ENCODE data around the gene TUT1. TPM values are rescaled to one million over a fixed set of nuclear protein-coding genes. Genes with fewer than 3 reads are reported as not detected.

TUT1 gene
- total RNA-seq, 2 experiments from 2014 or later, result 24.1 to 26.0 TPM

DNA sequence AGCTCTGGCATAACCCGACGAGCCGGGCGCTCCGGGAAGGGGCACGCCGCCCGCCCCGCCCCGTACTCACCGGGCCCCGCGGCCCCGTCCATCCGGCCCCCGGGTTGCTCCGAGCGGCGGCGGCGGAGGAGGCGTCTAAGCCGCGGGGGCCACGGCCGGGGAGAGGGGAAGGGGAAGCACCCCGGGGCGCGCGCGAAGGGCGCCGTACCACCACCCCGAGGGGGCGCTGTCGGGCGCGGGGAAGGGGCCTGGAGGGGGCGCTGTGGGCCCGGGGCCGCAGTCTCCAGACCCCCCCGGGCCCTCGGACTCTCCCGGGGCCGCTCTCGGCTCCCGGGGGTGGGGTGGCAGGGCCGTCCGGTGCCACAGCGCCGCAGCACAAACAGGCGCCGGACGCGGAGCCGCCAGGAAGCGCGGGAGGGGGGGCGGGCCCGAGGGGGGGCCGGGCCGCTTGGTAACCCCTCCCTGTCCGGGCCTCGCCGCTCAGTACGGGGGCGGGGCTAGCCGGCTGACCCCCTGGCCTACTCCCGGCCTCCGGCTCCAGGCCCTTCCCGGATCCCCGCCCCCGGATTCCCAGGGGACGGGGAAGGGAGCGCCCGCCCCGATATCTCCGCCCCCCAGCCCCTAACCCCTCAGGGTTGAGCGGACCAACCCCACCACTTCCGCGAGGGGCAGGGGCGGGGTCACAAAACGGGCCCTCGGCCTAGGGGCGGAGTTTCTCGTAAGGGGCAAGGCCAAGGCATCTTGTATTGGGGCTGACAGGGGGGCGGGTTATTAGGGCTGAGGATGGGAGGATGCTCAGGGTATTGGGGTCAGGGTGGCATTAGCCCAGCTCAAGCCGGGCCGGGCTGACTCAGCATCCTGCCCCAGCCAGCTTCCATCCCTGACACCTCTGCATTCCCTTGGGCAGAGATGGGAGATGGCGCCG is 21.3 kb upstream of the TUT1 start, which contains the start of the genes EML3 and ROM1:
TSS of gene EML3 (minus strand) at position 410 of the 925 bp plus-strand sequence. CDS start at position 92, 318 bp downstream.
TSS of gene ROM1 (plus strand) at position 892 of the 925 bp plus-strand sequence. CDS start at position 917, 25 bp downstream.
- H3K27ac Mint-ChIP-seq, result peak within 1 kb of the TSS; percentile 94
- no peaks in the 10 kb centered on the region for H3K9me3 Mint-ChIP-seq
- peak; percentile 90 for DNase-seq
- peaks cover 45% of the 10 kb centered on the region for H3K36me3 Mint-ChIP-seq (ENCODE audit: low read depth)
- H3K27me3 Mint-ChIP-seq, result no peaks in the 10 kb centered on the region
- H3K4me1 Mint-ChIP-seq, result peaks cover 54% of the 10 kb centered on the region
- peak within 1 kb of the TSS; percentile 96 for H3K4me3 Mint-ChIP-seq
- CTCF ChIA-PET, result interaction anchor here (0.9 to 4.5 kb wide), 21 partner anchors 9 to 269 kb away, joined by 3 to 40 read pairs (median 4); partner anchors contain the start of genes B3GAT3, BSCL2, C11orf98 and CSKMT
- POLR2A ChIA-PET, result interaction anchor here (0.7 kb wide), 1 partner anchor 60 kb away, joined by 3 read pairs; no protein-coding TSS in a partner anchor

DNA sequence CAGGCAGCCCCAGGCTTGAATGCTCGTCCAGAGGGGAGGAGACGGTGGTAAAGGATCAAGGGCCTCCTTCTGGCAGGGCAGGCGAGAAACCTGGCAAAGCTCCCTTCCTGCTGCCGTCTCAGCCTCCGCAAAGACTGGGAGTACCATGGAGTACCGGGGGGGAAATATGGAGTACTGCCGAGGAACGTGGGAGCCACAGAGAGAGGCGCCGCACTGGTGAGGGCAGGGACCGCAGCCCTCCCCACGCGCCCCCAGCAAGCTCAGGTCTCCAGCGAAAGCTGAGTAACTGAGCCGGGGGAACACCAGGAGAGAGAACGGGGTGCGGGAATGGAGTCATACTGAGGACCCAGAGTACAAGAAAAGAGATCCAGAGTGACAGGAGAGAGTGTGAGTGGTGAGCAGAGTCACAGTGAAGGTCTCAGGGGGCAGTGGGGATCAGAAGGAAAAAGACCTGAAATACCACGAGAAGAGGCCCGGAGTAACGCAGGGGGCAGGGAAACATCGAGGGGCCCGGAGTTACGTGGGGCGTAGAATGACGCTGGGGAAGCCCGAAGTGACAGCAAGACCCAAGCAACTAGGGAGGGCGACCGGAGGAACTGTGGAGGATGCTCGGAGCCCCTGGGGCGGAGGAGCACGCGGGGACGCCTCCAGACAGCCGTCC is 20.5 kb upstream of the TUT1 start:
- Mint-ChIP-seq H3K4me3 (peak overlapping the region; percentile 96), H3K4me1 (peaks cover 55% of the 10 kb centered on the region), H3K9me3 (no peaks in the 10 kb centered on the region), H3K36me3 (ENCODE audit: low read depth) (peaks cover 51% of the 10 kb centered on the region), H3K27me3 (no peaks in the 10 kb centered on the region), H3K27ac (peak overlapping the region; percentile 94)
- CTCF ChIA-PET, result interaction anchor here (0.9 to 4.5 kb wide), 17 partner anchors 10 to 116 kb away, joined by 3 to 40 read pairs (median 4); partner anchors contain the start of genes B3GAT3, BSCL2, C11orf98 and CSKMT
- no peak for DNase-seq
- POLR2A ChIA-PET, result interaction anchor here (0.7 to 1.2 kb wide), 2 partner anchors 53 to 61 kb away, joined by 3 read pairs; partner anchors contain the start of gene C11orf98

DNA sequence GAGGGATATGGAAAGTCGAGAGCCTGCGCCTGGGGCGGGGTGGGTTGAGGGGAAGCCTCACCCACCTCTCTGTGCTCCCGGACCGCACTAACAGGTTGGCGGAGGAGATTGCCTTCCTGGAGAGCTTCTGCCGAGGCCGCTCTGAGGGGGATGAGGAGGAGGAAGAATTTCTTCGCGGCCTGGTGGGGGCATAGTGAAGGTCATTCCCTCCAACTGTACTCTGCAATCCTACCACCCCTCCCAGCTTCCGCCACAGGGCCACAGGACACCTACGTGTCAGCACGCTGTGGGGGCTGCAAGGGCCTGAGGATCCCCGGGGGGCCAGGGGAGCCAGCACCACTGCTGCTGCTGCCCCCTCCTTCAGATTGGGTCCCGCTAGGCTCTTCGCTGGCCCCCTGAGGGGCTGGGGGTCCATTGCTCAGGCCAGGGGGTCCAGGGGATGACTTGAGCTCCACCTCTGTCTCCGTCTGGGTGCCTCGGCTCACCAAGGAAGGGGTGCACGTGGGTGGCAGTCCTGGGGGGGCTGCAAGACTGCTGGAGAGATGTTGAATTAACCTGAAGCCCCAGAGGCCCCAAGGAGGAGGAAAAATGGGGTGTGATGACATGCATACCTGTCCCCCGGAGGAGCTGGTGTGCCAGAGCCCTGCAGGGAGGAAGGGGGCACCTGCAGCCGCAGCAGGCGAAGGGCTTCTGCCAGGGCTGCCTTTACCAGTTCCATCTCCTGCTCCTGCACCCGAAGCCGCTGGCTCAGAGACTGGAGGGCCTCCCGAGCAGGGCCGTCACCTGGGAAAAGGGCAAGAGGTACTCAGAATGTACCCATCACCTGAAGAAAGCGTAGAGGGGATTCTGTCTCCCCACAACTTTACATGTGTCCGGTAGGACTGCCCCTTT is 19.7 kb upstream of the TUT1 start:
- DNase-seq, result no peak
- H3K4me3 Mint-ChIP-seq, result peak overlapping the region; percentile 96
- CTCF ChIA-PET, result interaction anchor here (0.9 to 4.5 kb wide), 17 partner anchors 11 to 117 kb away, joined by 3 to 40 read pairs (median 4); partner anchors contain the start of genes B3GAT3, BSCL2, C11orf98 and CSKMT
- H3K4me1 Mint-ChIP-seq, result peaks cover 52% of the 10 kb centered on the region
- POLR2A ChIA-PET, result interaction anchor here (1.2 kb wide), 1 partner anchor 54 kb away, joined by 3 read pairs; the partner anchor contains the start of gene C11orf98
- no peaks in the 10 kb centered on the region for H3K9me3 Mint-ChIP-seq
- H3K36me3 Mint-ChIP-seq (ENCODE audit: low read depth), result peaks cover 48% of the 10 kb centered on the region
- H3K27me3 Mint-ChIP-seq, result no peaks in the 10 kb centered on the region
- H3K27ac Mint-ChIP-seq, result peak overlapping the region; percentile 94

DNA sequence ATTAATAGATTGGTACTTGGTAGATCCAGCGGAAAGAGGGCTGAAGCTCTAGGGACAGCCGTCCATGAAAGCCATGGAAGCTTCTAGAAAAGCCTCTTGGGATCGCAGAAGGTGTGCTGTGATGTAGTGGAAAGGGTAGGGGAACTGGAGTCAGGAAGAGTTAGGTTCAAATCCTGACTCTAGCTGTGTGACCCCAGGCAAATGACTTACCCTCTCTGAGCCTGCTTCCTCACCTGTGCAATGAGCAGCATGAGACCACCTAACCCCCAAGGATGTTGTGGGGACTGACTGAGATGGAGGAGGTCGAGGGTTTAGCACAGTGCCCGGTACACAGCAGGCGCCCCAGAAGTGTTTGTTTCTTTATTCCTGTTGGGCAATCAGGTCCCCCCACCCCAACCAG is 19.1 kb upstream of the TUT1 start:
- DNase-seq, result no peak
- ChIA-PET CTCF (interaction anchor here (1.0 to 4.5 kb wide), 9 partner anchors 10 to 97 kb away, joined by 3 to 40 read pairs (median 5); partner anchors contain the start of genes B3GAT3, BSCL2, C11orf98 and CSKMT), POLR2A (no interaction called here)
- Mint-ChIP-seq H3K27me3 (no peaks in the 10 kb centered on the region), H3K9me3 (no peaks in the 10 kb centered on the region), H3K4me1 (peaks cover 51% of the 10 kb centered on the region), H3K27ac (peak overlapping the region; percentile 69), H3K36me3 (ENCODE audit: low read depth) (peaks cover 47% of the 10 kb centered on the region), H3K4me3 (peak overlapping the region; percentile 96)

DNA sequence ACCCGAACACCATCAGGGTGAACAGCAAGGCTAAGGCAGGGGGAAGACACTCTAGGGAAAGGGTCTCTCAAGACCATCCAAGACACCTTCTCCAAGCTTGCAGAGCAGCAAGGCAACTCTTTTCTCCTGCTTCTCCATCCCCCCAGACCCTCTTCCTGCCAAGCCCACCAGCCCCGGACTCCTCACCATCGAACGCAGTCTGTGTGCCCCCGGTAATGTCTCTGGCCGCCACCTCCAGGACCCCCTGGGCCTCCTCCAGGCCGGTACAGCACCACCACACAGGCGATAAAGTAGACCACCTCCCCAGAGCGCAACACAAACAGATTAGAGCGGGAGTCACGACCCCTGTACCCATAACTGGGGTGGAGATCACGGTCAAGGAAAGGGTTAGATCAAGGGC is 17.5 kb upstream of the TUT1 start:
- Mint-ChIP-seq H3K9me3 (no peaks in the 10 kb centered on the region), H3K4me1 (peaks cover 47% of the 10 kb centered on the region), H3K4me3 (no peak overlapping the region), H3K27ac (no peak overlapping the region), H3K36me3 (ENCODE audit: low read depth) (peaks cover 50% of the 10 kb centered on the region), H3K27me3 (no peaks in the 10 kb centered on the region)
- ChIA-PET CTCF (interaction anchor here (1.2 to 4.5 kb wide), 5 partner anchors 10 to 56 kb away, joined by 3 to 40 read pairs (median 5); partner anchors contain the start of genes B3GAT3, C11orf98, CSKMT and TUT1), POLR2A (no interaction called here)
- no peak for DNase-seq

DNA sequence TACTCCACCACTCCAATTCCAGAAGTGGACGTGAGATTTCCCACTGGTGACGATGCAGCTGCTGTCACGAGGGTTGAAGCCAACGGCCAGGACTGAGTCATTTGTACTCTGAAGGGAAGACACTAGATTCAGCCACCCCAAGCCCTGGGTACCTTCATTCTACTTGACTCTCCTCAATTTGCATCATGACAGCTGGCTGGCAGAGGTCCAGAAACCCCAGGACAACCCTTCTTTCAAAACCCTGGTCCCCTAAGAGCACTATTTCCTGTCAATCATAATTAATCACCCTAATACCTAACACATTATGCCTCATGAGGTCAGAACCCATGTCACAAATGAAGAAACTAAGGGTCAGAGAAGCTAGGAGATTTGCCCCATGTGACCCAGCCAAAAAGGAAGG is 16.4 kb upstream of the TUT1 start:
- no peak for DNase-seq
- H3K4me3 Mint-ChIP-seq, result no peak overlapping the region
- H3K9me3 Mint-ChIP-seq, result no peaks in the 10 kb centered on the region
- CTCF ChIA-PET, result interaction anchor here (0.6 to 4.5 kb wide), 3 partner anchors 9 to 105 kb away, joined by 3 to 40 read pairs (median 6); partner anchors contain the start of gene B3GAT3
- H3K4me1 Mint-ChIP-seq, result peaks cover 54% of the 10 kb centered on the region
- no peak overlapping the region for H3K27ac Mint-ChIP-seq
- POLR2A ChIA-PET, result interaction anchor here (0.6 to 0.7 kb wide), 2 partner anchors 58 to 64 kb away, joined by 3 to 7 read pairs; partner anchors contain the start of genes CSKMT and UQCC3
- H3K36me3 Mint-ChIP-seq (ENCODE audit: low read depth), result peaks cover 61% of the 10 kb centered on the region
- no peaks in the 10 kb centered on the region for H3K27me3 Mint-ChIP-seq

DNA sequence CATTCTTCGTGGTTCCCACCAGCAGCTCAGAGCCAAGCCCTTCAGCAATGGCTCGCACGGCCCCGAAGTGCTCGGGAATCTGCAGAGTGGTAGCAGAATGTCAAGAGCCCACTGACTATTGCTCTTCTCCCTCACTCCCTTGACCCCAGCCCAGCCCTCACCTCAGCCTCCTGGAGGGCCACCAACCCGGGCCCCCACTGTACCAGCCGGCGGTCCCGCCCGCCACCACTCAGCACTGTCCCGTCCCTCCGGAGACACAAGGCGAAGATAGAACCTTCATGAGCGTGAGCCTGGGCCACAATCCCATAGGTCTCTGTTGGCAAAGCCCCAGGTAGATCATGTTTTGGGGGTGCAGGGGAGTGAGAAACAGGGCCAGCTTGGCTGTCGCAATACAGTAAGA is 14.6 kb upstream of the TUT1 start:
- ChIA-PET POLR2A (no interaction called here), CTCF (interaction anchor here (1.3 kb wide), 1 partner anchor 17 kb away, joined by 3 read pairs; no protein-coding TSS in a partner anchor)

DNA sequence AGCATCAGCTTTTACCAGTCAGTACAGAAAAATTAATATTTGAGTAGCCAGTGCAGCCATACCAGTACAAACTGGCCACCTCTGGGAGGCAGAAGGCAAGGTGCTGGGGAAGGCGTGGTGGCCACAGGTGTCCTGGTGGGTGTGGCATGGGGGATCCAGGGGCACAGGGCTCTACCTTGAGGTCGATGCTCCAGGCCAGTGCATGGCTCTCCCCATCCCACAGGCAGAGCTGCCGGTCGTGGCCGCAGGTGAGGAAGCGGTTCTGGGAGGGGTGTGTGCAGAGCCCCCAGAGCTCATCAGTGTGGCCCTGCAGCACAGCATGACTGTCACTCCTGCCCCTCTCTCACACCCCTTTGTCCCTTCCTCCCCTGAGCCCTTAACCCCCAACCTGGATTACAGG is 14.1 kb upstream of the TUT1 start:
- Mint-ChIP-seq H3K4me1 (peaks cover 50% of the 10 kb centered on the region), H3K4me3 (no peak overlapping the region)
- POLR2A ChIA-PET, result no interaction called here

More for the DNA sequence above, 14.6 kb upstream of the TUT1 start:
- peaks cover 54% of the 10 kb centered on the region for H3K4me1 Mint-ChIP-seq
- no peaks in the 10 kb centered on the region for H3K27me3 Mint-ChIP-seq
- H3K36me3 Mint-ChIP-seq (ENCODE audit: low read depth), result peaks cover 59% of the 10 kb centered on the region
- H3K9me3 Mint-ChIP-seq, result no peaks in the 10 kb centered on the region
- no peak overlapping the region for H3K4me3 Mint-ChIP-seq
- H3K27ac Mint-ChIP-seq, result no peak overlapping the region
- no peak for DNase-seq

DNA sequence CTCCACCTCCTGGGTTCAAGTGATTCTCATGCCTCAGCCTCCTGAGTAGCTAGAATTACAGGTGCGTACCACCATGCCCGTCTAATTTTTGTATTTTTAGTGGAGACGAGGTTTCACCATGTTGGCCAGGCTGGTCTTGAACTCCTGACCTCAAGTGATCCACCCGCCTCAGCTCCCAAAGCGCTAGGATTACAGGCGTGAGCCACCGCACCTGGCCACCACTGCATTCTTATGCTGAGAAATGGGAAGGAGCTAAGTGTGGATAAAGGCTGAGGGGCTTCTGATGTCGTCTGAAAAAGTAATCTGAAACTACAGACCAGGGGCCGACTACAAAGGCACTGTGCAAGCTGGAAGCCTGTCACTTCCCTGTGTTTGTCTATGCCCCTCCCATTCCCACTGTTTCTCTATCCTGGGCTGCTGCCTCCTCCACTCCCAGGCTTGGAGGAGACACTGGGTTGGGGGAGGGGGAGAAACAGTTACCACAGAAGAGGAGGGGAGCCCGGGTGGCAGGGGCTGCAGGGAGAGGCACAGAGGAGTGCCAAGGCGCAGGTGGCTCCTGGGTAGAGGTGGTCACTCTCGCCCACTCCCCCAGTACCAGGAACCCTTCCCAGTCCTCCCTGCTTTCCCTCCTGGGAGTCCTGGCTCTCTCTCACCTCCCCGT is 13.3 kb upstream of the TUT1 start:
- Mint-ChIP-seq H3K27ac (no peak overlapping the region), H3K4me1 (peaks cover 48% of the 10 kb centered on the region), H3K27me3 (no peaks in the 10 kb centered on the region), H3K4me3 (no peak overlapping the region), H3K36me3 (ENCODE audit: low read depth) (peaks cover 64% of the 10 kb centered on the region), H3K9me3 (no peaks in the 10 kb centered on the region)
- POLR2A ChIA-PET, result no interaction called here
- CTCF ChIA-PET, result interaction anchor here (1.0 to 1.5 kb wide), 3 partner anchors 11 to 13 kb away, joined by 3 to 5 read pairs (median 4); partner anchors contain the start of gene TUT1
- DNase-seq, result no peak

More for the DNA sequence above, 14.1 kb upstream of the TUT1 start:
- Mint-ChIP-seq H3K27ac (no peak overlapping the region), H3K36me3 (ENCODE audit: low read depth) (peaks cover 61% of the 10 kb centered on the region), H3K27me3 (no peaks in the 10 kb centered on the region), H3K9me3 (no peaks in the 10 kb centered on the region)
- DNase-seq, result no peak
- CTCF ChIA-PET, result interaction anchor here (1.3 kb wide), 1 partner anchor 17 kb away, joined by 3 read pairs; no protein-coding TSS in a partner anchor

DNA sequence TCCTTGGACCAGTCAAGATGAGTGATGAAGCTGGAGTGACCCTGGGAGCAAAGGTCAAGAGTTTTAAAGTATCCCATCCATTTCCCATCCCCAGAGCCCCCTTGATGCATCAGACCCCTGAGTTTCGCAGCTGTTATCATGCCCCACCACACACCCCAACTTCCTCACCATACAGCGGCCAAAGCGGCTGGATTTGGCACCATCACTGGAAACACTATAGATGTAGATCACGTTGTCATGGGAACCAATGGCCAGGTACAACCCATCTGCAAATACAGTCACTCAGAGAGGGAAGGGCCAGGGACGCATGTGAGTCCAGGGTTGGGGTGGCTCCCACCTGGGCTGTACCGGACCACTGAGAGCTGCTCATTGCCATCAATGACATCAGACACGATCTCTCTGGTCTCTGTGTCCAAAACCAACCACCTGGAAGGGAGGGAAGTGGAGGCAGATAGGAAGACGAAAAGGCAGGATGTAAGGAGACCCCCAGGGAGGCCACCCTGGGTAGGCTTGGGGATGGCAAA is 12.5 kb upstream of the TUT1 start:
- Mint-ChIP-seq H3K27ac (peak overlapping the region; percentile 81), H3K4me3 (peak overlapping the region; percentile 54), H3K36me3 (ENCODE audit: low read depth) (peaks cover 66% of the 10 kb centered on the region), H3K9me3 (no peaks in the 10 kb centered on the region), H3K4me1 (peaks cover 49% of the 10 kb centered on the region), H3K27me3 (no peaks in the 10 kb centered on the region)
- ChIA-PET POLR2A (no interaction called here), CTCF (interaction anchor here (1.0 to 1.7 kb wide), 5 partner anchors 9 to 17 kb away, joined by 3 to 5 read pairs (median 4); partner anchors contain the start of genes EML3, ROM1 and TUT1)
- DNase-seq, result no peak

DNA sequence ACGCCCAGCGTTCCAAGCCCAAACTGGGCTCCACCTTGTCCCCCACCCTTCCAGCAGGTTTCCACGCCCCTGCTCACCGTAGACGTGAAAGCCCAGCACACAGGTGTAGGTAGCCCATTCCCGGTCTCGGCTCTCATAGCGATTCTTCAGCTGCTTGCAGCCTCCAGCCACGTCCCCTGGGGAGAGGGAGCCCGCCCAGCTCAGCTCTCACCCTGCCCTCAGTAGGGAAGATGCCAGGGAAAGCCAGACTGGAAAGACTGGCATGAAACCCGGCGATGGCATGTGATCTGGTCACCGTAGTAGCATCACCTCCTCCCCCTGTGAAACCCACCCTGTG is 11.7 kb upstream of the TUT1 start:
- ChIA-PET CTCF (interaction anchor here (1.0 to 2.4 kb wide), 3 partner anchors 10 to 62 kb away, joined by 3 to 7 read pairs (median 5); partner anchors contain the start of genes C11orf98, CSKMT, EML3 and ROM1), POLR2A (no interaction called here)
- Mint-ChIP-seq H3K27me3 (no peaks in the 10 kb centered on the region), H3K4me3 (peak overlapping the region; percentile 54), H3K4me1 (peaks cover 50% of the 10 kb centered on the region), H3K36me3 (ENCODE audit: low read depth) (peaks cover 70% of the 10 kb centered on the region), H3K9me3 (no peaks in the 10 kb centered on the region), H3K27ac (peak overlapping the region; percentile 81)
- DNase-seq, result no peak
